Panc1 (cell line): ENCODE data around the gene CACNA2D4. TPM values are rescaled to one million over a fixed set of nuclear protein-coding genes. Genes with fewer than 3 reads are reported as not detected.

Experiments
- ATAC-seq: fragments of 200-7000 bp; cut with Tn5 transposase; 2 replicates; pipeline ENCODE4 v1.9.1; 2020; ENCODE audit warnings: mild to moderate bottlenecking, moderate library complexity
- BruUV-seq: library from RNA; stranded (reverse); fragments of 400-500 nt; replicated peaks from 2 replicates; lab custom pipeline; 2021; lab: Mats Ljungman, UMichigan
- CTCF ChIA-PET: fragments of 300-600 bp; sonication (Branson Sonifier 250); formaldehyde crosslinking; loops from one replicate; lab custom pipeline; 2022; ENCODE audit warnings: antibody characterized with exemption; lab: Charles Lee
- POLR2A ChIA-PET: fragments of 300-600 bp; sonication (Branson Sonifier 250); formaldehyde crosslinking; loops from one replicate; lab custom pipeline; 2022; ENCODE audit warnings: antibody characterized with exemption; lab: Charles Lee
- DNase-seq: peaks from one replicate; pipeline ENCODE4 v3.0.0-alpha.2; 2010; ENCODE audit warnings: low read depth, low spot score
- H3K27ac ChIP-seq: 2 replicates; pipeline ENCODE4 v1.5.1; 2011; ENCODE audit warnings: mild to moderate bottlenecking, low read length, inconsistent platforms
- H3K27me3 ChIP-seq: fragments of 200-500 bp; sonication (Bioruptor generic); 2 replicates; pipeline ENCODE4 v1.6.0; 2014; ENCODE audit warnings: low read length, inconsistent platforms; ENCODE audit not compliant: control insufficient read depth, insufficient read depth
- H3K36me3 ChIP-seq: fragments of 200-500 bp; sonication (Bioruptor generic); 2 replicates; pipeline ENCODE4 v1.5.1; 2014; ENCODE audit warnings: inconsistent platforms, mild to moderate bottlenecking, low read length, moderate library complexity; ENCODE audit not compliant: control insufficient read depth, insufficient read depth
- H3K4me1 ChIP-seq: 2 replicates; pipeline ENCODE4 v1.5.1; 2011; ENCODE audit warnings: inconsistent platforms, mild to moderate bottlenecking, low read length, moderate library complexity; ENCODE audit not compliant: control insufficient read depth, insufficient read depth
- H3K4me3 ChIP-seq, 2 experiments: 2 replicates each; pipeline ENCODE4 v1.5.1; 2011 to 2012; ENCODE audit warnings: low read depth in 2 of 2, low read length in 2 of 2, mild to moderate bottlenecking in 2 of 2, inconsistent platforms in 1 of 2, moderate library complexity in 1 of 2
- H3K9me3 ChIP-seq: fragments of 200-500 bp; sonication (Bioruptor generic); 2 replicates; pipeline ENCODE4 v1.5.1; 2014; ENCODE audit warnings: low read depth, mild to moderate bottlenecking, inconsistent platforms, low read length, moderate library complexity; ENCODE audit not compliant: control insufficient read depth, insufficient read depth
- POLR2AphosphoS5 ChIP-seq: IDR thresholded peaks from 2 replicates; pipeline ENCODE4 v1.6.1; 2012; ENCODE audit warnings: mild to moderate bottlenecking, low read depth, low read length, moderate library complexity
- SIN3A ChIP-seq: IDR thresholded peaks from 2 replicates; pipeline ENCODE4 v1.6.1; 2012; ENCODE audit warnings: low read depth, mild to moderate bottlenecking, low read length, moderate library complexity, borderline replicate concordance; ENCODE audit not compliant: insufficient read depth
- TCF7L2 ChIP-seq: IDR thresholded peaks from 2 replicates; pipeline ENCODE4 v1.6.1; 2011; ENCODE audit warnings: mild to moderate bottlenecking, low read depth, low read length, inconsistent platforms
- in situ Hi-C: cut with HindIII; loops from 2 replicates; pipeline ENCODE4 v1.10.0; 2016; ENCODE audit warnings: low sequenced_read_pairs, low pct_unique_long_range_greater_than_20kb
- intact Hi-C: fragments of 100-400 bp; cut with micrococcal nuclease; formaldehyde crosslinking; loops from one replicate; pipeline ENCODE4 v1.10.0; 2022; ENCODE audit not compliant: unreplicated experiment
- total RNA-seq: library from RNA; stranded (reverse); gene quantifications from one replicate; pipeline ENCODE4 v1.2.1, GENCODE V29; 2021; ENCODE audit not compliant: unreplicated experiment
- TF ChIP-seq, protein P1 (sequence below): fragments of 450-650 bp; IDR thresholded peaks from 2 replicates; pipeline ENCODE4 v1.5.1; 2017; ENCODE audit warnings: mild to moderate bottlenecking
- TF ChIP-seq, protein P2 (sequence below), 2 experiments: IDR thresholded peaks; 2 replicates each; pipeline ENCODE4 v1.6.1; 2011 to 2012; ENCODE audit warnings: low read depth in 2 of 2, control low read depth in 1 of 2, low read length in 1 of 2, mild to moderate bottlenecking in 1 of 2, moderate library complexity in 1 of 2; ENCODE audit not compliant: insufficient read depth in 1 of 2

Gene CACNA2D4
- total RNA-seq, 1 experiment from 2014 or later: 0.15 TPM

DNA sequence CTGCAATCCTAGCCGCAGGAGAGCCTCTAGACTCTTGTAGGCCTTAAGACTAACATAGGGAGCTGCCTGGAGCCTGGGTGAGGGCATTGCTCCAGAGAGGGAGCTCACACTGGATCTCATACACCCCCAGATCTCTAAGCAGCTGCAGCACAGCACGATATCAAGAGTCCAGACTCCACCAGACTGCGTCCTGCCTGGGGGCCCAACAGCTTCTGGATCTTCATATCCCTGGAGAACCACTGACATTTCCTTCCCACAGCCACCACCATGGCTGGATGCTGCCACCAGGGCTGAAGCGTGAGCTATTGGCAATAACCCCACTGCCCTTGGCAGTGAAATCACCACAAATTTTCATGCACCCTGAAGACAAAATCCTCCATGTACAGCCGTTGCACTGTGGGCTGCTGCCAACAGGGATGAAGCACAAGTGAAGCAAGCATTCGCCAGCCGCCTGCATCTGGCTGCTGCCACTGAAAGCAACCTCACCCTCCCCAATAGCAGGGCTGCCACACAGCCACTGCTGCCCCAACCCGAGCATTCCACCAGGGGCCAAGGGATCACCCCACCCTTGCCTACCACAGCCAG is 28.2 kb downstream of the CACNA2D4 start:
- no peak overlapping the region for H3K4me3 ChIP-seq
- TF ChIP-seq TCF7L2 (no peak), POLR2AphosphoS5 (no peak), SIN3A (no peak)
- TF ChIP-seq, protein P1, sequence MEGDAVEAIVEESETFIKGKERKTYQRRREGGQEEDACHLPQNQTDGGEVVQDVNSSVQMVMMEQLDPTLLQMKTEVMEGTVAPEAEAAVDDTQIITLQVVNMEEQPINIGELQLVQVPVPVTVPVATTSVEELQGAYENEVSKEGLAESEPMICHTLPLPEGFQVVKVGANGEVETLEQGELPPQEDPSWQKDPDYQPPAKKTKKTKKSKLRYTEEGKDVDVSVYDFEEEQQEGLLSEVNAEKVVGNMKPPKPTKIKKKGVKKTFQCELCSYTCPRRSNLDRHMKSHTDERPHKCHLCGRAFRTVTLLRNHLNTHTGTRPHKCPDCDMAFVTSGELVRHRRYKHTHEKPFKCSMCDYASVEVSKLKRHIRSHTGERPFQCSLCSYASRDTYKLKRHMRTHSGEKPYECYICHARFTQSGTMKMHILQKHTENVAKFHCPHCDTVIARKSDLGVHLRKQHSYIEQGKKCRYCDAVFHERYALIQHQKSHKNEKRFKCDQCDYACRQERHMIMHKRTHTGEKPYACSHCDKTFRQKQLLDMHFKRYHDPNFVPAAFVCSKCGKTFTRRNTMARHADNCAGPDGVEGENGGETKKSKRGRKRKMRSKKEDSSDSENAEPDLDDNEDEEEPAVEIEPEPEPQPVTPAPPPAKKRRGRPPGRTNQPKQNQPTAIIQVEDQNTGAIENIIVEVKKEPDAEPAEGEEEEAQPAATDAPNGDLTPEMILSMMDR: no peak
- TF ChIP-seq, protein P2, sequence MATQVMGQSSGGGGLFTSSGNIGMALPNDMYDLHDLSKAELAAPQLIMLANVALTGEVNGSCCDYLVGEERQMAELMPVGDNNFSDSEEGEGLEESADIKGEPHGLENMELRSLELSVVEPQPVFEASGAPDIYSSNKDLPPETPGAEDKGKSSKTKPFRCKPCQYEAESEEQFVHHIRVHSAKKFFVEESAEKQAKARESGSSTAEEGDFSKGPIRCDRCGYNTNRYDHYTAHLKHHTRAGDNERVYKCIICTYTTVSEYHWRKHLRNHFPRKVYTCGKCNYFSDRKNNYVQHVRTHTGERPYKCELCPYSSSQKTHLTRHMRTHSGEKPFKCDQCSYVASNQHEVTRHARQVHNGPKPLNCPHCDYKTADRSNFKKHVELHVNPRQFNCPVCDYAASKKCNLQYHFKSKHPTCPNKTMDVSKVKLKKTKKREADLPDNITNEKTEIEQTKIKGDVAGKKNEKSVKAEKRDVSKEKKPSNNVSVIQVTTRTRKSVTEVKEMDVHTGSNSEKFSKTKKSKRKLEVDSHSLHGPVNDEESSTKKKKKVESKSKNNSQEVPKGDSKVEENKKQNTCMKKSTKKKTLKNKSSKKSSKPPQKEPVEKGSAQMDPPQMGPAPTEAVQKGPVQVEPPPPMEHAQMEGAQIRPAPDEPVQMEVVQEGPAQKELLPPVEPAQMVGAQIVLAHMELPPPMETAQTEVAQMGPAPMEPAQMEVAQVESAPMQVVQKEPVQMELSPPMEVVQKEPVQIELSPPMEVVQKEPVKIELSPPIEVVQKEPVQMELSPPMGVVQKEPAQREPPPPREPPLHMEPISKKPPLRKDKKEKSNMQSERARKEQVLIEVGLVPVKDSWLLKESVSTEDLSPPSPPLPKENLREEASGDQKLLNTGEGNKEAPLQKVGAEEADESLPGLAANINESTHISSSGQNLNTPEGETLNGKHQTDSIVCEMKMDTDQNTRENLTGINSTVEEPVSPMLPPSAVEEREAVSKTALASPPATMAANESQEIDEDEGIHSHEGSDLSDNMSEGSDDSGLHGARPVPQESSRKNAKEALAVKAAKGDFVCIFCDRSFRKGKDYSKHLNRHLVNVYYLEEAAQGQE (IDR thresholded peaks at IDR 0.05; ENCODE audit: insufficient read depth in 1 of 2, low read depth in 2 of 2, low read length in 1 of 2): no peak
- no TSS peak for BruUV-seq
- peaks cover 3% of the 10 kb centered on the region; the same call in 1 of the 2 replicates for H3K9me3 ChIP-seq
- DNase-seq (no peak), ATAC-seq (no peak)
- no peaks in the 10 kb centered on the region for H3K36me3 ChIP-seq
- no peak overlapping the region for H3K27ac ChIP-seq
- POLR2A ChIA-PET: interaction anchor here (0.7 kb wide), 1 partner anchor 105 kb away, joined by 3 read pairs; no protein-coding TSS in a partner anchor
- CTCF ChIA-PET: no interaction called here
- in situ Hi-C loops: no loop called here
- intact Hi-C loops: no loop called here
- no peaks in the 10 kb centered on the region for H3K27me3 ChIP-seq
- H3K4me1 ChIP-seq: no peaks in the 10 kb centered on the region

DNA sequence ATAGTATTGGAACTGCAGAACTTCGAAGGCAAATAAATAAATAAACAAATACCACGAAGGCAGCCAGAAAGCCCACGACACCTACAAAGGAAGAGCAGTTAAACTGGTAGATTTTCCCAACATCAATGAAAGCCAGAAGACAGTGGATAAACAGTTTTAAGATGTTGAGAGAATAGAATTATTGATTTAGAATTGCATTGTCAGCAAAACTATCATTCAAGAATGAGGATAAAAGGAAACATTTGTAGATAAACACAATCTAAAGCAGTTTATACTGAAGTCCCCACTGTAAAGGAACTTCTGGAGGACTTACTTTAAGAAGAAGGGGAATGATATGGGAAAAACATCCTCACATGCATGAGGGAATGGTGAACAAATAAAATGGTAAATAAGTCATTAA is 29.5 kb downstream of the CACNA2D4 start:
- TF ChIP-seq SIN3A (no peak), TCF7L2 (no peak), POLR2AphosphoS5 (no peak)
- TF ChIP-seq, protein P1: no peak
- TF ChIP-seq, protein P2 (IDR thresholded peaks at IDR 0.05; ENCODE audit: insufficient read depth in 1 of 2, low read depth in 2 of 2, low read length in 1 of 2): no peak
- H3K27ac ChIP-seq: no peak overlapping the region
- no peaks in the 10 kb centered on the region for H3K4me1 ChIP-seq
- ChIA-PET POLR2A (no interaction called here), CTCF (no interaction called here)
- DNase-seq: no peak
- BruUV-seq: no TSS peak
- in situ Hi-C loops (no loop called here), intact Hi-C loops (no loop called here)
- no peaks in the 10 kb centered on the region for H3K27me3 ChIP-seq
- H3K9me3 ChIP-seq: peaks cover 3% of the 10 kb centered on the region; the same call in 1 of the 2 replicates
- ATAC-seq: no peak
- H3K4me3 ChIP-seq: no peak overlapping the region
- H3K36me3 ChIP-seq: no peaks in the 10 kb centered on the region
